ENCODE data around the gene HSPB9. TPM values are rescaled to one million over a fixed set of nuclear protein-coding genes. Genes with fewer than 3 reads are reported as not detected.

HSPB9 gene
- total and polyA plus RNA-seq, 2 of the 8 experiments (the other 6 are each of a cell fraction or from before 2014, with no cell fraction given): 0.27 to 0.30 TPM

- Histone ChIP-seq H4K91ac (replicated peaks; ENCODE audit: insufficient read length, low read length) (no peak overlapping the region), H2AFZ (ENCODE audit: low read length) (no peak overlapping the region), H2BK20ac (ENCODE audit: low read length) (no peak overlapping the region), H3K79me1 (ENCODE audit: low read depth, low read length) (no peaks in the 10 kb centered on the region), H3K4me3 (ENCODE audit: extremely low read depth in 1 of 4, insufficient read depth in 2 of 4, low read depth in 3 of 4, low read length in 4 of 4) (no peak overlapping the region), H3K14ac (ENCODE audit: insufficient read length) (no peak overlapping the region), H3K79me2 (ENCODE audit: control insufficient read depth in 1 of 2, insufficient read depth in 2 of 2, low read length in 2 of 2) (no peaks in the 10 kb centered on the region), H3K4me2 (ENCODE audit: insufficient read depth in 1 of 2, low read depth in 2 of 2, low read length in 2 of 2) (no peak overlapping the region), H3K4me1 (replicated peaks in 1 of 4; ENCODE audit: control insufficient read depth in 3 of 4, insufficient read depth in 4 of 4, low read length in 3 of 4) (peaks cover 0 to under 1% (median 0%) of the 10 kb centered on the region in 4 experiments; a peak in 1 of 7 replicates), H3K18ac (ENCODE audit: extremely low read depth, low read length) (no peak overlapping the region), H2BK15ac (ENCODE audit: low read length) (no peak overlapping the region), H4K8ac (ENCODE audit: extremely low read depth, insufficient read depth, low read length) (no peak overlapping the region), H3K23ac (ENCODE audit: insufficient read length) (no peak overlapping the region), H3K27me3 (replicated peaks in 1 of 4; ENCODE audit: control insufficient read depth in 3 of 4, extremely low read depth in 1 of 4, insufficient read depth in 3 of 4, low read length in 3 of 4) (no peaks in the 10 kb centered on the region), H2BK5ac (ENCODE audit: low read depth, low read length) (no peak overlapping the region), H3K23me2 (ENCODE audit: low read depth, low read length) (no peaks in the 10 kb centered on the region), H4K5ac (ENCODE audit: insufficient read length, low read depth, low read length) (no peak overlapping the region), H3K36me3 (ENCODE audit: control insufficient read depth in 2 of 4, insufficient read depth in 4 of 4, low read length in 3 of 4) (no peaks in the 10 kb centered on the region), H2BK12ac (ENCODE audit: low read depth, low read length) (no peak overlapping the region), H2AK5ac (ENCODE audit: low read depth, low read length) (no peak overlapping the region), H2BK120ac (replicated peaks; ENCODE audit: low read depth, low read length) (no peak overlapping the region), H3K9ac (replicated peaks in 1 of 4; ENCODE audit: extremely low read depth in 1 of 4, low read depth in 3 of 4, low read length in 3 of 4) (no peak overlapping the region), H3K4ac (replicated peaks; ENCODE audit: insufficient read length, low read depth, low read length) (no peak overlapping the region), H3K56ac (replicated peaks; ENCODE audit: insufficient read length, low read depth, low read length) (no peak overlapping the region), H4K20me1 (replicated peaks in 1 of 2; ENCODE audit: control insufficient read depth in 1 of 2, insufficient read depth in 2 of 2, low read length in 2 of 2) (no peaks in the 10 kb centered on the region), H3K9me3 (ENCODE audit: insufficient read depth in 2 of 2, low read depth in 1 of 2, low read length in 1 of 2) (no peaks in the 10 kb centered on the region), H3K27ac (ENCODE audit: low read depth, low read length) (no peak overlapping the region)
- FAIRE-seq (no peak), DNase-seq (ENCODE audit: low read depth in 1 of 2, low spot score in 2 of 2) (no peak)
- TF ChIP-seq TAF1 (IDR thresholded peaks at IDR 0.05; ENCODE audit: low read depth, low read length) (no peak), CTBP2 (IDR thresholded peaks at IDR 0.05; ENCODE audit: borderline replicate concordance, insufficient read depth, insufficient read length, low read length) (no peak), RFX5 (IDR thresholded peaks at IDR 0.05; ENCODE audit: borderline replicate concordance, low read depth, low read length) (no peak), RAD21 (IDR thresholded peaks at IDR 0.05 in 1 of 2, conservative IDR thresholded peaks at IDR 0.05 in 1 of 2; ENCODE audit: low read depth in 2 of 2, low read length in 2 of 2) (no peak), KDM4A (IDR thresholded peaks at IDR 0.05; ENCODE audit: low read depth, low read length, severe bottlenecking) (no peak), RNF2 (IDR thresholded peaks at IDR 0.05; ENCODE audit: borderline replicate concordance, low read depth, low read length, missing control alignments, poor library complexity, severe bottlenecking) (no peak), CHD2 (IDR thresholded peaks at IDR 0.05; ENCODE audit: low read length) (no peak), GABPA (IDR thresholded peaks at IDR 0.05; ENCODE audit: borderline replicate concordance, insufficient read depth, low read length) (no peak), SRF (IDR thresholded peaks at IDR 0.05; ENCODE audit: low read depth, low read length) (no peak), CHD1 (IDR thresholded peaks at IDR 0.05; ENCODE audit: low read depth, low read length) (no peak), BRCA1 (IDR thresholded peaks at IDR 0.05; ENCODE audit: low read depth, low read length) (no peak)
- 92% methylated on average over 7 of the region's 7 CpGs; no CpG with 5 or more reads in 1 of the 2 experiments for WGBS, 2 experiments (ENCODE audit: extremely low coverage in 1 of 2, insufficient coverage in 1 of 2, insufficient read length in 1 of 2, insufficient replicate concordance in 2 of 2, low coverage in 1 of 2, low lambda C conversion rate in 2 of 2, missing lambda C conversion rate in 1 of 2)
- ChIA-PET CTCF (ENCODE audit: partially characterized antibody) (interaction anchor here (0.6 to 39.4 kb wide), 10 partner anchors 7 to 56 kb away, joined by 3 to 1084 read pairs (median 10); partner anchors contain the start of genes DHX58, DNAJC7, HSPB9 and KAT2A), POLR2A (ENCODE audit: partially characterized antibody) (interaction anchor here (1.7 kb wide), 1 partner anchor 10 kb away, joined by 6 read pairs; no protein-coding TSS in a partner anchor)
Observed at GRCh38 chr17:42087042-42087701, 35.4 kb upstream of the HSPB9 start.

Measured in H1 (cell line).